ENCODE measurements around the gene ACOXL. TPM values are rescaled to one million over a fixed set of nuclear protein-coding genes. Genes with fewer than 3 reads are reported as not detected.

Gene ACOXL
- total RNA-seq, 1 experiment from 2014 or later = not detected

DNA sequence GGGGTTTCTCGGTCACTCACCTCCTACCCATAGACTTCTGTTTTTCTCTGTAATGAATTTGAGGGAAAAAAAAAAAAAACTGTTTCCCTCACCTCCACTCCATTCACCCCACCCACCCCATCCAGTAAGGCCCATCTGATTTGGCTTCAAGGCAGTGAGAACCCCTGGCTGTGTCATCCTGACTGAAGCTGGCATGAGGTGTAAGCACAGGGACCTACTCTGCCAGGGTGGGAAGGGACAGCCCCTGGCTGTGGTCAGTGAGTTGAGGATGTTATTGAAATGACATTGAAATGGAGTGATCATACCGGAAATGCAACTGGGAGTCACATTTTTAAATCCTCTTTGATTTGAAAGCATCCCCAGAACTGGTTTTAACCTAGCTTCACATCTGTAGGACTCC is 369.2 kb downstream of the ACOXL start:
- no peak for DNase-seq
- Histone ChIP-seq H4K20me1 (ENCODE audit: insufficient read depth, low read depth, low read length) (no peaks in the 10 kb centered on the region), H3K4me1 (ENCODE audit: low read length) (no peaks in the 10 kb centered on the region), H3K9ac (ENCODE audit: low read length) (no peak overlapping the region), H3K9me2 (replicated peaks; ENCODE audit: insufficient read depth, low read length) (no peaks in the 10 kb centered on the region), H3K79me2 (ENCODE audit: low read length) (no peaks in the 10 kb centered on the region), H3K4me3 (ENCODE audit: low read length) (no peak overlapping the region), H3K36me3 (ENCODE audit: insufficient read depth, low read length) (no peaks in the 10 kb centered on the region), H3K27me3 (ENCODE audit: low read length) (no peaks in the 10 kb centered on the region), H3K27ac (ENCODE audit: low read length) (no peak overlapping the region), H3K4me2 (ENCODE audit: low read depth, low read length, poor library complexity, severe bottlenecking) (no peak overlapping the region), H3K9me3 (ENCODE audit: low read length) (no peaks in the 10 kb centered on the region), H2AFZ (ENCODE audit: low read length) (no peak overlapping the region)

DNA sequence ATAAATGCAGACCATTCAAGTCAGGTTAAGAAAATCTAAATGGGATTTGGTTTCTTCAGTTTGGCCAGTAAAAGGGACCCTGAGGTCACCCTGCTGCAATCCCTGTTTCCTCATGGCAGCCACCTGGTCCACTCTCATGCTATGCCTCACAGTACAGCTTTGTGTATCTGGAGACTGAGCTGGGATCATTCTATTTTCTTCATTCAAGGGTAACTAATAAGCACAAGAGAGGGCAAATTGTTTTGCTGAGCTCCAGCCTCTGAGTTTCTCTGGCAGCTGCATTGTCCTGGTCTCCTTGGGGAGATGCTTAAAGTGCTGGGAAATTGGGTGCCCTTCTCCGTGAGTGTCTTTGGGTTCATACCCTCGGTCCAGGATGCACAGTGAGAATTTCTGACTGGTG is 369.8 kb downstream of the ACOXL start:
- H3K4me2 ChIP-seq (ENCODE audit: low read depth, low read length, poor library complexity, severe bottlenecking) = no peak overlapping the region
- H3K9me3 ChIP-seq (ENCODE audit: low read length) = no peaks in the 10 kb centered on the region
- H3K79me2 ChIP-seq (ENCODE audit: low read length) = no peaks in the 10 kb centered on the region
- H3K36me3 ChIP-seq (ENCODE audit: insufficient read depth, low read length) = no peaks in the 10 kb centered on the region
- no peaks in the 10 kb centered on the region for H3K9me2 ChIP-seq (replicated peaks; ENCODE audit: insufficient read depth, low read length)
- H2AFZ ChIP-seq (ENCODE audit: low read length) = no peak overlapping the region
- H3K27ac ChIP-seq (ENCODE audit: low read length) = no peak overlapping the region
- no peaks in the 10 kb centered on the region for H3K4me1 ChIP-seq (ENCODE audit: low read length)
- no peak overlapping the region for H3K9ac ChIP-seq (ENCODE audit: low read length)
- no peaks in the 10 kb centered on the region for H3K27me3 ChIP-seq (ENCODE audit: low read length)
- no peak for DNase-seq
- H4K20me1 ChIP-seq (ENCODE audit: insufficient read depth, low read depth, low read length) = no peaks in the 10 kb centered on the region
- H3K4me3 ChIP-seq (ENCODE audit: low read length) = no peak overlapping the region

DNA sequence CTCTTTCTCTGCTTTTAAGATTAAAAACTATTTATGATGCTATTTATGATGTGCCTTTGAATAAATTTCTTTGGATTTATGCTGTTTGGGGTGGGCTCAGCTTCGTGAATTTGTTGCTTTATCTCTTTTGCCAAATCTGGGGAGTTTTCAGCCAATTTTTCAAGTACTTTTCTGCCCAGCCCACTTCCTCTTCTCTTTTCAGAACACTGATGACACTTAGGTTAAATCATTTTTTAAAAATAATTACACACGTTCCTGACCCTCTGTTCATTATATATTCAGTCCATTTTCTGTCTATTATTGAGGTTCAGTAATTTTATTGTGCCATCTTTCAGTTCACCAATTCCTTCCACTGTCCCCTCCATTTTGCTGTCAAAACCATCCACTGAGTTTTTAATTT is 373.6 kb downstream of the ACOXL start:
- Histone ChIP-seq H3K9me3 (ENCODE audit: low read length) (no peaks in the 10 kb centered on the region), H3K27me3 (ENCODE audit: low read length) (no peaks in the 10 kb centered on the region)
- no peak for DNase-seq

DNA sequence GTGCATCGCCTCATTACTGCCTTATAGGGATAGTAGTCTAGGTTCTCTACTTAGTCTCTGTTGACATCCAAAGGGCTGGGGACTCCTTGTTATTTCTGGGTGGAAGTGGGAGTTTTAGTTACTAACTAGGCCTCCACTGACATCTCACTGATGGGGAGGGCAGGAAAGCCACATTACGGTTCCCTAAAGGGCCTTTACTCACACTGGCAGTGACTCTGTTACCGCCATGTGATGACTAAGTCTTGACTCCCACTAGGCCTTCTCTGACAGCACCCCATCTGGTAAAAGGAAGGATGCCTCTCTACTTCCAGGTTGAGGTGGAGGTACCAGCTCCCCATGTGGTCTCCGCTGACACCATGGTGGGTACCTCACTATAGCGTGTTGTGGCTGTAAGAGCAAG is 374.3 kb downstream of the ACOXL start:
- Histone ChIP-seq H3K4me1 (ENCODE audit: low read length) (no peaks in the 10 kb centered on the region), H3K9ac (ENCODE audit: low read length) (no peak overlapping the region), H2AFZ (ENCODE audit: low read length) (no peak overlapping the region), H3K36me3 (ENCODE audit: insufficient read depth, low read length) (no peaks in the 10 kb centered on the region), H3K27ac (ENCODE audit: low read length) (no peak overlapping the region), H3K9me3 (ENCODE audit: low read length) (no peaks in the 10 kb centered on the region), H3K79me2 (ENCODE audit: low read length) (no peaks in the 10 kb centered on the region), H3K4me3 (ENCODE audit: low read length) (no peak overlapping the region), H4K20me1 (ENCODE audit: insufficient read depth, low read depth, low read length) (no peaks in the 10 kb centered on the region), H3K9me2 (replicated peaks; ENCODE audit: insufficient read depth, low read length) (no peaks in the 10 kb centered on the region), H3K27me3 (ENCODE audit: low read length) (no peaks in the 10 kb centered on the region), H3K4me2 (ENCODE audit: low read depth, low read length, poor library complexity, severe bottlenecking) (no peak overlapping the region)
- no peak for DNase-seq

More for the DNA sequence above, 373.6 kb downstream of the ACOXL start:
- no peaks in the 10 kb centered on the region for H3K4me1 ChIP-seq (ENCODE audit: low read length)
- H3K4me2 ChIP-seq (ENCODE audit: low read depth, low read length, poor library complexity, severe bottlenecking) = no peak overlapping the region
- H3K9ac ChIP-seq (ENCODE audit: low read length) = no peak overlapping the region
- H3K27ac ChIP-seq (ENCODE audit: low read length) = no peak overlapping the region
- H3K36me3 ChIP-seq (ENCODE audit: insufficient read depth, low read length) = no peaks in the 10 kb centered on the region
- no peak overlapping the region for H2AFZ ChIP-seq (ENCODE audit: low read length)
- H3K9me2 ChIP-seq (replicated peaks; ENCODE audit: insufficient read depth, low read length) = no peaks in the 10 kb centered on the region
- H3K79me2 ChIP-seq (ENCODE audit: low read length) = no peaks in the 10 kb centered on the region
- H3K4me3 ChIP-seq (ENCODE audit: low read length) = no peak overlapping the region
- H4K20me1 ChIP-seq (ENCODE audit: insufficient read depth, low read depth, low read length) = no peaks in the 10 kb centered on the region

DNA sequence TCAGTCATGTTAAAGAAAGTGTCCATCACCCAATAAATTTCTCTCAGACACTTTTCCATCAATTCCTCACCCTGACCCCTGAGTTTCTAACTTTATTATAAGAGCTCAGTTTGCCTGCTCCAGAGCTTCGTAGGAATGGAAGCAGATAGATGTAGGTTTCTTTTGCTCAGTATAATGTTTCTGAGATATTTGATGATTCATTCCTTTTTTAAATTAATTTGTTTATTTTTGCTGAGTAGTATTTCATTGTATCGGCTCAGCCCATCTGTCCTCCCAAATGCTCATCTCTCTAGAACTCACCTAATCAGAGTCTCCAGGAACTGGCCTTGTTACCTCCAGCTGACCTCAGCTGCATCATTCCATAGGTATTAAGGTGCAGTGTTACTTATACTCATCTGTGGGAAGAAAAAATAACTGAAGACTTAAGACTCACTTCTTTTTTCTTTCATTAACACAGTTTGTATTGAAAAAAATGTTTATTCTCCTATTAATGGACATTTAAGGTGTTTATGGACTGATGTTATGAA is 376.4 kb downstream of the ACOXL start:
- Histone ChIP-seq H3K4me2 (ENCODE audit: low read depth, low read length, poor library complexity, severe bottlenecking) (no peak overlapping the region), H3K9me3 (ENCODE audit: low read length) (no peaks in the 10 kb centered on the region)

DNA sequence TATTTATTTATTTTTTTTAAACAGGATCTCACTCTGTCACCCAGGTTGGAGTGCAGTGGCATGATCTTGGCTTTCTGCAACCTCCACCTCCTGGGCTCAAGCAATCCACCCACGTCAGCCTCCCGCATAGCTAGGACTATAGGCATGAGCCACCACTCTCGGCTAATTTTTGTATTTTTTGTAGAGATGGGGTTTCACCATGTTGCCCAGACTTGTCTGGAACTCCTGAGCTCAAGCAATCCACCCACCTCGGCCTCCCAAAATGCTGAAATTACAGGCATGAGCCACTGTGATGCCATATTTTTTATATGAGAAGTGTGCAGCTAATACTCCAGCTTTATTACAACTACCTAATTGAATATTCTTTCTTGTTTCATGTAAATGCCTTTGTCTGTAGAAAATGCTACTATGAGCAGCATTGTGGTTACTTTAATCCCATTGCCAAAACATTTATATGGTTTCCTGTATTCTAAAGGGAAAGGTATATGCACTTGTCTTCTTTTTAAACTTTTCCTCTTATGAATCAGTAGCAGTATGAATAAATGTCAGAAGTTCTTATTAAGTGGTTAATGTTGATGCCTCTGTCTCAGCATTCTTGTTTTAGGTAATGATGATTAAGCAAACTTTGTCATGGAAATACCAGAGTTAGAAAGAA is 378.9 kb downstream of the ACOXL start:
- Histone ChIP-seq H3K4me2 (ENCODE audit: low read depth, low read length, poor library complexity, severe bottlenecking) (no peak overlapping the region), H3K36me3 (ENCODE audit: insufficient read depth, low read length) (no peaks in the 10 kb centered on the region), H3K27ac (ENCODE audit: low read length) (no peak overlapping the region), H3K9me3 (ENCODE audit: low read length) (no peaks in the 10 kb centered on the region), H3K9ac (ENCODE audit: low read length) (no peak overlapping the region), H3K9me2 (replicated peaks; ENCODE audit: insufficient read depth, low read length) (no peaks in the 10 kb centered on the region), H3K4me1 (ENCODE audit: low read length) (peaks cover 16% of the 10 kb centered on the region), H4K20me1 (ENCODE audit: insufficient read depth, low read depth, low read length) (no peaks in the 10 kb centered on the region), H3K4me3 (ENCODE audit: low read length) (no peak overlapping the region), H3K27me3 (ENCODE audit: low read length) (no peaks in the 10 kb centered on the region), H3K79me2 (ENCODE audit: low read length) (no peaks in the 10 kb centered on the region), H2AFZ (ENCODE audit: low read length) (no peak overlapping the region)
- DNase-seq = no peak

More for the DNA sequence above, 376.4 kb downstream of the ACOXL start:
- H3K27me3 ChIP-seq (ENCODE audit: low read length) = no peaks in the 10 kb centered on the region
- H3K27ac ChIP-seq (ENCODE audit: low read length) = no peak overlapping the region
- no peak for DNase-seq
- no peaks in the 10 kb centered on the region for H3K36me3 ChIP-seq (ENCODE audit: insufficient read depth, low read length)
- no peak overlapping the region for H2AFZ ChIP-seq (ENCODE audit: low read length)
- H3K4me3 ChIP-seq (ENCODE audit: low read length) = no peak overlapping the region
- no peaks in the 10 kb centered on the region for H3K9me2 ChIP-seq (replicated peaks; ENCODE audit: insufficient read depth, low read length)
- no peaks in the 10 kb centered on the region for H4K20me1 ChIP-seq (ENCODE audit: insufficient read depth, low read depth, low read length)
- no peaks in the 10 kb centered on the region for H3K79me2 ChIP-seq (ENCODE audit: low read length)
- no peaks in the 10 kb centered on the region for H3K4me1 ChIP-seq (ENCODE audit: low read length)
- H3K9ac ChIP-seq (ENCODE audit: low read length) = no peak overlapping the region

DNA sequence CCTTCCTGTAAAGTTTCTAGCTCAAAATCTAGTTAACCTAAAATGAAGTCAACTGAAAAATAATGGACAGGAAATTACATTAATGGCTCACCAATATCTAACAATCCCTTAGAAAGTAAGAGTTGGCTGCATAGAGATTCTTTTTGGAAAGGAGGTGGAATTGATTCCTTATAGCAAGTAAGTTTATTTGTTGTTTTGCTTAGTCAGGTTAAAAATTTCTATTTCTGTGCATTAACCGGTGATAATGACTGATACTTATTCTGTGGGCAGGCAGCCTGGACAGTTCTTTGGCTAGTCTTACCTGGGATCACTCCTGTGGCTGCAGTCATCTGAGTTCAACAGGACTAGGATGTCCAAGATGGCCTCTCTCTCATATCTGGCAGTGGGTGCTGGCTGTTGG is 381.5 kb downstream of the ACOXL start:
- no peaks in the 10 kb centered on the region for H4K20me1 ChIP-seq (ENCODE audit: insufficient read depth, low read depth, low read length)
- no peaks in the 10 kb centered on the region; the same call in 1 of the 2 replicates for H3K27me3 ChIP-seq (ENCODE audit: low read length)
- peaks cover 42% of the 10 kb centered on the region for H3K4me1 ChIP-seq (ENCODE audit: low read length)
- no peaks in the 10 kb centered on the region for H3K36me3 ChIP-seq (ENCODE audit: insufficient read depth, low read length)
- H3K79me2 ChIP-seq (ENCODE audit: low read length) = no peaks in the 10 kb centered on the region
- H3K9ac ChIP-seq (ENCODE audit: low read length) = no peak overlapping the region
- H3K4me2 ChIP-seq (ENCODE audit: low read depth, low read length, poor library complexity, severe bottlenecking) = no peak overlapping the region
- H3K9me3 ChIP-seq (ENCODE audit: low read length) = no peaks in the 10 kb centered on the region
- H2AFZ ChIP-seq (ENCODE audit: low read length) = no peak overlapping the region
- H3K4me3 ChIP-seq (ENCODE audit: low read length) = no peak overlapping the region
- no peak overlapping the region for H3K27ac ChIP-seq (ENCODE audit: low read length)
- no peaks in the 10 kb centered on the region for H3K9me2 ChIP-seq (replicated peaks; ENCODE audit: insufficient read depth, low read length)
- DNase-seq = no peak

DNA sequence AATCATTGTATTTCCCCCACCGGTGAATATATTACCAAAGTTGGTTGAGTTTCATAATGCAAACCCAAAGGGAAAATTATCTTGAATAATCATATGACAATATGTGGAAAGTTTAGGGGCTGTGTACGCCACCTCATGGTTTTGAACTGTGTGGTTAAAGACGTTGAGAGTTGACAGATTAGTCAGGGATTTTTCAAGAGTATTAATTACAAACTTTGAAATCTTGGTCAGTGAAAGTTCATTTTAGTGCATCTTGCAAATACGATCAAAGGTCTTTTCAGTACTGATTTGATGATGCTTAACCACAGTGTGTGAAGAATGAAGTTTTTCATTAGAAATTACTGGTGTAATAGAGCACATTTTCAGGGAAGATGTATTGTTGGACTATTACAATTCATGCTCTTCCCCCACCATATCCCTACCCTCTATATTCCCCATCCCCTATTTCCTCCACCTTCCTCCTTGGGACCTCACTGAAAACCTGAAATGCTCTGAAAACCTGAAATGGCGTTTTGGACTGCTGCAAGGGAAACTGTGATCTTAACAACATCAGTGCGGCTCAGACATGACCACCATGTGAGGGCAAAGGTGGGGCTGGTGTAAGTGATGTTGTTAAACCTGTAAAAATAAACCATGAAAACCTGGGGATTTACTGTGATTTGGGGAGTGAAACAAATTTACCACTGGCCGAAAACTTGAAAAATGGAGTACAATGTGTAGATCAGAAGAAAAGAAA is 383.8 kb downstream of the ACOXL start:
- Histone ChIP-seq H4K20me1 (ENCODE audit: insufficient read depth, low read depth, low read length) (peaks cover 3% of the 10 kb centered on the region), H3K27ac (ENCODE audit: low read length) (no peak overlapping the region), H2AFZ (ENCODE audit: low read length) (no peak overlapping the region), H3K79me2 (ENCODE audit: low read length) (peaks cover 3% of the 10 kb centered on the region), H3K4me1 (ENCODE audit: low read length) (peaks cover 58% of the 10 kb centered on the region), H3K36me3 (ENCODE audit: insufficient read depth, low read length) (no peaks in the 10 kb centered on the region), H3K9ac (ENCODE audit: low read length) (no peak overlapping the region), H3K9me2 (replicated peaks; ENCODE audit: insufficient read depth, low read length) (no peaks in the 10 kb centered on the region), H3K9me3 (ENCODE audit: low read length) (no peaks in the 10 kb centered on the region), H3K27me3 (ENCODE audit: low read length) (no peaks in the 10 kb centered on the region; the same call in 1 of the 2 replicates), H3K4me3 (ENCODE audit: low read length) (no peak overlapping the region), H3K4me2 (ENCODE audit: low read depth, low read length, poor library complexity, severe bottlenecking) (no peak overlapping the region)
- DNase-seq = no peak
